ENCODE data around the gene YEATS4.

YEATS4 gene

DNA sequence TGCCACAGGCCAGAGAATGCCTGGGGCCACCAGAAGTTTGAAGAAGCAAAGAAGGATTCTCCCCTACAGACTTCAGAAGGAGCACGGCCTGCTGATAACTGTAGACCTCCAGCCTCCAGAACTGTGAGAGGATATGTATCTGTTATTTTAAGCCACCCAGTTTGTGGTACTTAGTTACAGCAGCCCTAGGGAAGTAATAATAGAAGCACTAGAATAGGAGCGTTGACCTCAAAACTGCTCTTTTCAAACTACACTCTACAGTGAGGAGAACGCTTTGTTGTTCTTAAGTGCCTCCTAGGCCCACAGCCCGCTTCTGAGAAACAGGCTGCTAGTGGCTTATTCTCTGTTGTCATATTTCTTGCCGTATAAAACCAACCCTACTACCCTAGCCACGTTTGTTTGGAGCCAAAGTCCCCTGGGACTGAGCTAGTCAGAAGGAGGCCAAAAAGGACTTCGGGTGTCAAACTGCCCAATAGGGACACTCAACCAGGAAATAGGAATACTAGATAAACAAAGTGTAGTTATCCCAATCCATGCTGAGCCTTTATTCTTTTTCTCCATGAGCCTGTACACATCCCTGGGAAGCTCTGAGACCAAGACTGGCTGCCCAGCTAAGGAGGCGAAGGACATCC, 72.2 kb downstream of the YEATS4 start:
- DNase-seq, result peak in 2 of 58 donors; percentile 5 to 14

DNA sequence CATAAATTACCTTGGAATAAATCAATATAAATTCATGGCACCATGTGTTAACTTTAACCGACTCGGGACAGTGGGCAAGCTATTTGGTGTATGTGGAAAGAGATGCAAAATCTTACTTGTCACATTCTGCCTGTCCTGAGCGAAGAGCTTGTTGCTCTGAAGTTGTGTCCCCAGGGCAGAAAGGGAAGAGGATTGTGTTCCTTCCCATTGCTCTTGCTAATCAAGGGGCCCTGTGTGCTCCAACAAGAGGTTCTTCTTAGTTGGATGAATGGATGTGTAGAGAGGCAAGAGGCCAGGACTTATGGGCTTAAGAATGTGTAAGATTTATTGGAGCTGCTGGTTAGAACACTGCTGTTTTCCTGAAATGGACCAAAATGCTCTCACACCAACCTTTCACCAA, 74.1 kb downstream of the YEATS4 start:
- DNase-seq, result peak in 1 of 58 donors; percentile 6

DNA sequence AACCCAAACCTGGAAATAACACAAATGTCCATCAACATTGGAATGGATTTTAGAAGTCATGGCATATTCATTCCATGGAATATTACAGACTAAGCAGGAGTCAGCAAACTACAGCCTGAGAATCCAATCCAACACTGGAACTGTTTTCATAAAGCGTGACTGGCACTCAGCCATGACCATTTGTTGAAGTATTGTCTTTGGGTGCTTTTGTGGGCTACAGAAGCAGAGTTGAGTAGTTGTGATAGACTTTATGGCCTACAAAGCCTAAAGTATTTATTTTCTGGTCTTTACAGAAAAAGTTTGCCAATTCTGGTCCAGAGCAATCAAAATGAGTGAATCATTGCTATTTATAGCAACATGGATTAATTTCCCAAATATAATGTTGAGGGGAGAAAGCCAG, 76.1 kb downstream of the YEATS4 start:
- peak in 2 of 58 donors; percentile 6 to 19 for DNase-seq

DNA sequence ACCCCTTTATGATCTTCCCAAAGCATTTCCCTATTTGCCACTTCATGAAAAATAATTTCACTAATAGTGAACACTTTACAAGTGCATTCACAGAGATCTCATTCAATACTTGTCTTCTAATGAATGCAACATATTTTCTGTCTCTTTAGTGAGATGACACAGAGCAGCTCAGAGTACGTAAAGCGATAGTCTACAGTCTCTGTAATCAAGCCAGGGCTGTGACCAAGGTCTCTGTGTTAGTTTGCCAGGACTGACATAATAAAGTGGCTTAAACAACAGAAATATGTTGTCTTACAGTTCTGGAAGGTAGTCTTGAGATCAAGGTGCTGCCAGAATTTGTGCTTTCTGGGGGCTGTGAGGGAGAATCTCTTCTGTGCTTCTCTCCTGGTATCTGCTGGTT, 77.5 kb downstream of the YEATS4 start:
- peak in 1 of 58 donors; percentile 19 for DNase-seq

DNA sequence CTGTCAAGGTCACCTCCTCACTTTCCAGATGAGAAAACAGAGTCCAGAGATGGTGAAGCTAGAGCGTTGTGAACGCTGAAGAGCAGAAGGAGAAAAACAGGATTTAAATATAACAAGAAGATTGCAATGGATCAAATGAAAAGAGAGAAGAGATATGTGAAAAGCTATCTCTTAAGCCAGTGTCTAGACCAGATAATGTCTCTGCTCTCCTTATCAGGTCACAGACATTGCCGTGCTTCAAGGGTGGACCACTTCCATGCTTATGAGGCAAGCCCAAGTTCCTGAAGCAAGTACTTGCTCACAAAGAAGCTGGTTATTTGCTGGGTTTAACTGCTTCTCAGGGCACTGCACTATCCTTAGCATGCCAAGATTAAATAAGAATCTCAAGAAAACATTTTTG, 79.0 kb downstream of the YEATS4 start:
- no peak for DNase-seq

DNA sequence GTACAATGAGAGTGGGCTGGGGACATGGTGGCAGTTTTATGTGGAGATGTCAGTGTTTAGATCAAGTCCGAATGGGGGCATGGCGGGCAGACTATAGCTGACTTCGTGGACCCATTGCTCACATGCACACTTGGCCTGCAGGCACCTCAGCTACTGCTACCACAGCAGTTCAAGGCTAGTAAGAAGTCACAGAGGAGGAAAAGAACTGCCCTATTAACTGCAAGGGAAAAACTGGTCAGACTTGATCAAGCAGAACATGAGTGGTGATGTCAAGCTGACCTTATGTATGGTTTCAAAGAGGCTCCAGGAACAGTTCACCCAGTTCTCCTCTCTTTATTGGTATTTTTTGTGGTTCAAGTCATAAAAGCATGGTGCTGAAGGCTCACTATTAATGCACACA, 80.5 kb downstream of the YEATS4 start:
- no peak for DNase-seq

Data from anterior cingulate cortex (tissue), 58 donors.